ENCODE data around the gene ZNF439. TPM values are rescaled to one million over a fixed set of nuclear protein-coding genes. Genes with fewer than 3 reads are reported as not detected.
"Not testable (repeated sequence)": the region's sequence is repeated elsewhere in the genome, so short reads cannot be mapped to it uniquely, and the experiment has no call there.

Gene ZNF439
- 0.77 and 1.1 TPM in 2 replicates for total RNA-seq

DNA sequence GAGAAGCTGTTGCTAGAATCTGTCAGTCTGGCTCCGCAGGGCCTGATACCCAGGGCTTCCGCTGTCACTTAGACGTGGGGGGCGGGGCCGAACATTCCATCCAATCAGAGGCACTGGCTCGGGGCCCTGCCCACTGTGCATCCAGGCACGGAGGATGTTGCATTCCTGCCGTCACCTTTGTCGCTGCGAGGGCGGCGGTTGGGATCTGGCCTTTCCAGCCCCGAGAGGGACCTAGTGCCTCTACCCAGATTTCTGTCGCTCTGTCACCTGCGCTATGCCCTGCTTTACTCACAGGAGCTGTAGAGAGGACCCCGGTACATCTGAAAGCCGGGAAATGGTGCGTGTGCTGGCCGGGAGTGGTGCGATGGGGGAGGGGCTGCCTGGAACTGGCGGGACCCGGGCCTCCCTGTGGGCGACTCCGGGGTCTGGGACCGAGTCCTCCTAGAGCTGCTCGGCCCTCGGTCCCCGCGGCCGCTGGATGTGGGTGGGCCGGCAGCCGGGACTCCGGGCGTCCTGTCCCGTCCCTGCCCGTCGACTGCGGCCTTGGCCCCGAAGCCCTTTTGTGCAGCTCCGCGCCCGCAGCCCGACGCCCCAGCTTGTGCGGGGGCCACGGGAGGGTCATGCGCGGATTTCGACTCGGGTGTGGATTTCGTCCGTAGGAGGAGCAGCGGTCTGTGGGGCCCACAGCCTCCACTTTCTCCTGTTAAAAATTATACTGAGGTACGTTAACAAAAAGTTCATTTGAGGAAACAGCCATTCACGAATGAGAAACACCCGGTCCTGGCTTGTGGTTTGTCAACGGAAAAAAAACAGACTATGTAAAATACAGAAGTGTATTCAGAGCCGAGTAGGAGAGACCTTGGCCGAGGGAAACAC is at the start of gene ZNF439:
Gene ZNF439 (plus strand): TSS at position 133 of the 876 bp plus-strand sequence. CDS start 142 bp downstream, at position 275.
- peak; percentile 1 to 28 for DNase-seq (ENCODE audit: low read depth in 2 of 2)

DNA sequence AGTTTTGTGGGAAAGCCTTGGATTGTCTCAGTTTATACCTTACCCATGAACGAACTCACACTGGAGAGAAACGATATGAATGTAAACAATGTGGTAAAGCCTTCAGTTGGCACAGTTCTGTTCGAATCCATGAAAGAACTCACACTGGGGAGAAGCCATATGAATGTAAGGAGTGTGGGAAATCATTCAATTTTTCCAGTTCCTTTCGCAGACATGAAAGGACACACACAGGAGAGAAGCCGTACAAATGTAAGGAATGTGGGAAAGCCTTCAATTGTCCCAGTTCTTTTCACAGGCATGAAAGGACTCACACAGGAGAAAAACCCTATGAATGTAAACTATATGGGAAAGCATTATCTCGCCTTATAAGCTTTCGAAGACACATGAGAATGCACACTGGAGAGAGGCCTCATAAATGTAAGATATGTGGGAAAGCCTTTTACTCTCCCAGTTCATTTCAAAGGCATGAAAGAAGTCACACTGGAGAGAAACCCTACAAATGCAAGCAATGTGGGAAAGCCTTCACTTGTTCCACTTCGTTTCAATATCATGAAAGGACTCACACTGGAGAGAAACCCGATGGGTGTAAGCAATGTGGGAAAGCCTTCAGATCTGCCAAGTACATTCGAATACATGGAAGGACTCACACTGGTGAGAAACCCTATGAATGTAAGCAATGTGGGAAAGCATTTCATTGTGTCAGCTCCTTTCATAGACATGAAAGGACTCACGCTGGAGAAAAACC is 42.0 kb upstream of the ZNF439 start:
- no peak for DNase-seq (ENCODE audit: low read depth in 2 of 2)

DNA sequence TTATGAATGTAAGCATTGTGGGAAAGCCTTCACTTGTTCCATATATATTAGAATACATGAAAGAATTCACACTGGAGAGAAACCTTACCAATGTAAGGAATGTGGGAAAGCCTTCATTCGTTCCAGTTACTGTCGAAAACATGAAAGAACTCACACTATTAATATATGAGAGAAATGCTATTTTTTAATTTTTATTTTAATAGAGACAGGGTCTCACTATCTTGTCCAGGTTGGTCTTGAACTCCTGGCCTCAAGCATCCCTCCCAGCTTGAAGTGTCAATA is 41.5 kb upstream of the ZNF439 start:
- no peak for DNase-seq (ENCODE audit: low read depth in 2 of 2)

DNA sequence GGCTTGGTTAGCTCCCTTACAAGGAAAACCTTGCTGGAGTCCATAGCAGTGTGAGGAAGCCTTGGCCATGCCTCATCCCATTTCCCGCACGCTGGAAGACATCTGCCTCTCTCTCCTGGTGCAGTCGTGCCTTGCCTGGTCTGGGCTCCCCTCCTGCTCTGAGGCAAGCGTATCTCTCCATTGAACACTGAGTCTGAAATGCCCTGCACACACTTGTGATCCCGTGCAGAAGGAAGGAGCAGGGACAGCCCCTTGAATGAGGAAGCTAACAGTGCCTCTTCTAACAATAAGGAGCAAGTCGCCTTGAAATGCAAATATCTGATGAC is 34.9 kb upstream of the ZNF439 start:
- no peak for DNase-seq (ENCODE audit: low read depth in 2 of 2)

DNA sequence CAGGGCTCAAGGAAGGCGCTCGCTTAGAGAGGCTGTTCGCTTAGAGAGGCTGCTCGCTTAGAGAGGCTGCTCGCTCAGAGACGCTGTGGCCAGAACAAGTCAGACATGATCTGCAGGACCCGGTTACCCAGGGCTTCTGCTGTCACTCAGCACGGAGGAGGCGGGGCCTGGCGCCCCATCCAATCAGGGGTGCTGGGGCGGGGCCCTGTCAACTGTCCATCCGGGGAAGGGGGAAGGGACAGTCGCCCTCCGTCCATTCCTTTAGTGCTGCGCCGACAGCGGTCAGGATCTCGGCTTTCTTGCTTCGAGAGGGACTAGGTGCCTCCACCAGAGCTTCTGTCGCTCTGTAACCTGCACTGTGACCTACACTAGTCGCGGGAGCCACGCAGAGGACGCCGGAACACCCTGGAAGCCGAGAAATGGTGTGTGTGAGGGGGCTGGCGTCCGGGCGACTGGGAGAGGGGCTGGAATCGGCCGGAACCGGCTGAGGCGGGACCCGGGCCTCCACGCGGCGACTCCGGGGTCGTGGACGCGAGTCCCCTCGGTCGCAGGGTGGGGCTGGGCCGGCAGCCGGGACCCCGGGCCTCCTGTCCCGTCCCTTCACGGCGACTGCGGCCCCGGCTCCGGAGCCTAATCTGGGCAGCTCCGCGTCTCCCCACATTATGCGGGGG is 34.4 kb upstream of the ZNF439 start, which contains the start of gene ZNF440:
Gene ZNF440 (plus strand): TSS at position 245 of the 671 bp plus-strand sequence. CDS start 175 bp downstream, at position 420.
- peak; percentile 80 to 95 for DNase-seq (ENCODE audit: low read depth in 2 of 2)

DNA sequence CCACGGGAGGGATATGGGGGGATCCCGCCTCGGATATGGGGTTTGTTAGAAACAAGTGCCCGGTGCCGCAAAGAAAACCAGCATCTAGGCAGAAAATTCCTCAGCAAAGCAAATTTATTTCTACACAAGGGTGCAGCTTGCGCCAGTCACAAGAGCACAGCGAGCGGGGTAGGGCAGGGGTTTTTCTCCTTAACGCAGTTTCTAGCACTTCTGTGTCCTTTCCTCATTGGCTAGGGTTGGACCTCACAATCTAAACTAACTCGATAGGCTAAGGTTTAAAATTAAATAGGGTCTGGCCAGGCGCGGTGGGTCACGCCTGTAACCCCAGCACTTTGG is 33.9 kb upstream of the ZNF439 start:
- DNase-seq (ENCODE audit: low read depth in 2 of 2): peak in 1 of 2 donors; percentile 45

DNA sequence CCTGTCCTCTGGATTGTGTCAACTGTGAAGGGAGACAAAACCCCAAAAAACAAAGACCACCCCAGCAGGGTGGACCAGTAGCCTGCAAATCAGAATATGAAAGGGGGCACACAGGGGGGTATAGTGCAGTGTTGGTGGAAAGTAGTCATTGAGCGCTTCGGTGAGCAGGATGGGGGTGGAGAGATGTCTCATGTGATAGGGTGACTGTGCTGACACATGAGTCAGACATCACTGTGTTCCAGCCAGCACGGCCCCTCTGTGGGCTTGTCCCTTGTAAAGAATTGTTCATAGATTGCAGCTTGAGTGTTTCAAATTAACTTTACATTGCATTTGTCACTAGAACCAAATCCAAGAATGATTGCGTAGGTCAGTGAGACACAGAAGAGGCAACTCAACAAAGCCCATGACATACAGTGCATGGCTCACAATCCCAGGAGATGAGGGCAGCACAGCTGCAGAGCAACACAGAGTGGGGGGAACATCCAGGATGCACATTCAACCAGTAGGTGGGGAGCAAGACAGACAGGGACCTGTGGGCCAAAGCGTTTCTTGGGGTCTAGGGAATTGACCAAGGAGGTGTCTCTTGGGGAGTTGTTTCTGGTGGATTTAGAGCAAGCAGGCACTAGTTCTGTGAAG is 26.9 kb upstream of the ZNF439 start:
- DNase-seq (ENCODE audit: low read depth in 2 of 2): no peak

DNA sequence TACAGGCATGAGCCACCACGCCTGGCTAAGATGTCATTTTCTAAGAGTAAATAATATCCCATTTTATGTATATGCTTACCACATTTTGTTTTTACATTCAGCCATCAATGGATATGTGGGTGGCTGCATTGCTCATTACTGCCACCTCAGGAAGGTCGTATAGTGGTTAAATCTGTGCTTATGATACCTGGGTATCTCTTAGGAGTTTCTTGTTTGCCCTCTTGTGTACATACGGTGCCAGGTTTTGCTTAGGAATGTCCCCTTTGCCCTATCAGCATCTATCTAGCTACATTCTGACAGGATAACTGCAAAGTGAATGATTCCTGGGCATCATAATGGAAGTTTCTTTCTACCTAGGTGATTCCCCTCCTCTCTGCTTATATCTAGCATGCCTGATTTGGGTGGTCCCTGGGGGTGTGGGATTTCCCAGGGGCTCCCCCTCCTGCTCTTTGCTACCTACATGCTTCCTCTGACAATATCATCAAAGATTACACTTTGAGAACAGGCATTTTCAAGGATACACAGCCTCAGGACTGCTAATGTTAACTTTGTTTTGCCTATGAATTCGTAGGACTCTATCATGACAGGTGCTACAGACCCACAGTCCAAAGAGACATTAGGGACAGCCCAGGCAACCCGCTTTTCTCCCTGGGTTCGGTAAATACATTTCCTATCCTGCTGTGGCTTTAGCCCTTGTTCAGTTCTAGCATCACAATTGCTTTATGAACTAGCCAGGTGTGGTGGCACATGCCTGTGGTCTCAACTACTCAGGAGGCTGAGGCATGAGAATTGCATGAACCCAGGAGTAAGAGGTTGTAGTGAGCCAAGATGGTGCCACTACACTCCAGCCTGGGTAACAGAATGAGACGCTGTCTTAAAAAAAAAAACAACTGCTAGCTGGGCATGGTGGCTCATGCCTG is 19.3 kb upstream of the ZNF439 start:
- DNase-seq (ENCODE audit: low read depth in 2 of 2): not testable (repeated sequence)

DNA sequence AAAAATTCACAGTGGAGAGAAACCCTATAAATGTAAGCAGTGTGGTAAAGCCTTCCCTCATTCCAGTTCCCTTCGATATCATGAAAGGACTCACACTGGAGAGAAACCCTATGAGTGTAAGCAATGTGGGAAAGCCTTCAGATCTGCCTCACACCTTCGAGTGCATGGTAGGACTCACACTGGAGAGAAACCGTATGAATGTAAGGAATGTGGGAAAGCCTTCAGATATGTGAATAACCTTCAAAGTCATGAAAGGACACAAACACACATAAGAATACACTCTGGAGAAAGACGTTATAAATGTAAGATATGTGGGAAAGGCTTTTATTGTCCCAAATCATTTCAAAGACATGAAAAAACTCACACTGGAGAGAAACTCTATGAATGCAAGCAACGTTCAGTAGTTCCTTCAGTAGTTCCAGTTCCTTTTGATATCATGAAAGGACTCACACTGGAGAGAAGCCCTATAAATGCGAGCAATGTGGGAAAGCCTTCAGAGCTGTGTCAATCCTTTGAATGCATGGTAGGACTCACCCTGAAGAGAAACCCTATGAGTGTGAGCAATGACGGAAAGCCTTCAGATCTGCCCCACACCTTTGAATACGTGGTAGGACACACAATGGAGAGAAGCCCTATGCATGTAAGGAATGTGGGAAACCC is 16.1 kb upstream of the ZNF439 start:
- no peak for DNase-seq (ENCODE audit: low read depth in 2 of 2)

DNA sequence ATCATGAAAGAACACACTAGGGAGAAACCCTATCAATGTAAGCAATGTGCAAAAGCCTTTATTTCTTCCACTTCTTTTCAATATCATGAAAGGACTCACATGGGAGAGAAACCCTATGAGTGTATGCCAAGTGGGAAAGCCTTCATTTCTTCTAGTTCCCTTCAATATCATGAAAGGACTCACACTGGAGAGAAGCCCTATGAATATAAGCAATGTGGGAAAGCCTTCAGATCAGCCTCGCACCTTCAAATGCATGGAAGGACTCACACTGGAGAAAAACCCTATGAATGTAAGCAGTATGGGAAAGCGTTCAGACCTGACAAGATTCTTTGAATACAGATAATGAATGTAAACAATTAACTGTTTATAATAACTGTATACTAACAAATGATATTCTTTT is 15.0 kb upstream of the ZNF439 start:
- DNase-seq (ENCODE audit: low read depth in 2 of 2): no peak

DNA sequence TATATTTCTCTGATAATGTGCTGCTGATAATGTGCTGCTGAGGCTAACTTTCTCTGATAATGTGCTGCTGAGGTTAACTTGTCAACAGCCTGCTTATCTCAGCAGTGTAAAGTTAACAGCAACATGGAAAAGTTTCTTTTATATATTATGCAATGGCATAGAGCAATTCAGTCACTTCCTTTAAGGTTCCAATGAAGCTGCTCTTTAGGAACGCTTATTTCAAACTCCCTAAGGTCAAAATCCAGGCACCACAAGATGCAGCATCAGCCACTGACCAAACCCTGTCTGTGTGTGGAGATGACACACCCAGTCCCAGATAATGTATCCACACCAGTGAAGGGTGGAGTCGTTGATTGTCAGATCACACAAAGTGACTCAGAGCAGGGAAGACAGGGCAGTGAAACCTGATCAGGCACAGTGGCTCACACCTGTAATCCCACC is 12.9 kb upstream of the ZNF439 start:
- not testable (repeated sequence) for DNase-seq (ENCODE audit: low read depth in 2 of 2)

DNA sequence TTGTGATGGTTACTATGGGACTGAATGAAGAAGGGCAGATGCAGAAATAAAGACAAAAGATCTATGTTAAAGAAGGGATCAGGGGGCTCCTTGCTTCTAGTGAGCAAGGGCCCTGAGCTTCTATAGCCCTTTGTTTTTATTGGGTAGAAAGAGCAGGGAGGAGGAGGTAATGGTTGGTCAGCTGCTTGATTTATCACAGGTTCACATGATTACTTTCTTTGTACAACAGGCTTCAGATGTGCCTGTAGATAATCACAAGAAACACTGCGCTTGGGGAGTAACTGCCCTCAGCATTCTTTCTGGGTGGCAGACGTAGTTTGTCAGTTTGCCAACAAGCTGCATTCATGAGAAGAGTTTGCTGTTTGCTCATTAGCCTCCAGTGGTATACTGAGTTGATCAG is 4.8 kb upstream of the ZNF439 start:
- no peak for DNase-seq (ENCODE audit: low read depth in 2 of 2)

DNA sequence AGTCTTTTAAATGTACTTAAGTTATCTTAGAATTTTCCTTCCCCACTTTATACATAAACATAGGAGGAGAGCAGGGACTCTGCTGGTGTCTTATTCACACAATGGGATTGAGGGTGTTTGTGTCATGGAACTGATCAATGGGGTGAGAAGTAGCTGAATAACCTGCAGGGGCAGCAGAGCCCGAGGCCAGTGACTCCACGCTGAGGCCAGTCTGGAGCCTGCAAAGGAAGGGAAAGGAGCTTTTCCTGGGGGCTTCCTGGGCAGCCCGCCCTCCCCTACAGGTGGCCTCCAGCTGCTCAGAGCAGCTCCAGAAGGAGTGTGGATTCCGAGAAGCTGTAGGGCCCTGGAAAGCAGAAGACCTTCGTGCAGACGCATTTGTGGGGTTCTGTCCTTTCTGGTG is 911 bp upstream of the ZNF439 start:
- DNase-seq (ENCODE audit: low read depth in 2 of 2): not testable (repeated sequence)

DNA sequence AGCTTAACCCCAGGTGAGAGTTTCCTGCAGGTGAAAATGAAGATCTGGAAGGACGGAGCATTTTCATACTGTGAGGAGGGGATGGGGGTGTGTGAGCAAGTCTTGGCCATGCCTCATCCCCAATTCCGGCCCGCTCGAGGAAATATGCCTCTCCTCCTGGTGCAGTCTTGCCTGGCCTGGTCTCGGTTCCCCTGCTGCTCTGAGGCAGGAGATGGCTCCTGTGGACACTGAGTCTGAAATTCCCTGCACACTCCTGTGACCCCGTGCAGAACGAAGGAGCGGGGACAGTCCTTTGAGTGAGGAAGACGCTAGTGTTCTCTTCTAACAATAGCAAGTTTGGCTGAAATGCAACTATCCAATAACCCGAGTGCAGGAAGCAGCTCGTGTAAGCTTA is 329 bp upstream of the ZNF439 start:
- no peak for DNase-seq (ENCODE audit: low read depth in 2 of 2)

DNA sequence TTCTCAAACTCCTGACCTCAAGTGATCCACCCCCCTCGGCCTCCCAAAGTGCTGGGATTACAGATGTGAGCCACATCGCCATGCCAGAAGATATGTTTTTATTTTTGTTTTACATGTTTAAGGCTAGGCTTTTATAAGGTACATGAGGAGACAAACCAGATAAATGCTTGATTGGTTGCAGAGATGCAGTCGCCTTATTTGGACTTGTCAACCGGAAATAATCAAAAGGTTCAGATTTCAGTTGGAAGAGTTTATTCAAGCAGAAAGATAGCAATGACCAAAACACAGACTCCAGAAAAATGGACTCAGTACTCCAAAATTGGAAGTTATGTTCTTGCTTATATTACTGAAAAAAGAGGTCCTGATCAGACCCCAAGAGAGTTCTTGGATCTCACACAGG is 1.8 kb downstream of the ZNF439 start:
- DNase-seq (ENCODE audit: low read depth in 2 of 2): not testable (repeated sequence)

DNA sequence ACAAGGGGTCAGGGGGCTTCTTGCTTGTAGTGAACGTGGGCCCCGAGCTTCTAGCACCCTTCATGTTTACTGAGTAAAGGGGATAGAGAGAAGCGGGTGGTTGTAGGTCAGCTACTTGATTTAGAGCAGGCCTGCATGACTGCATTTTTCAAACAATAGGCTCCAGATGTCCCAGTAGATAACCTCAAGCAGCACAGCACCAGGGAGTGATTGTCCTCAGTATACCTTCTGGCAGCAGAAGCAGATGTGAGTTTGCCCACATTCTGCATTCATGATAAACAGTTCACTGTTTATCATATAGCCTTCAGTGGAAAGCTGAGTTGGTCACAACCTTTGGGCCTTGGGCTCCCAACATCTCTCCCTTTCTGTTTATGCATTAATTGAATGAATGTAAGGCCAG is 4.8 kb downstream of the ZNF439 start:
- DNase-seq (ENCODE audit: low read depth in 2 of 2): no peak

DNA sequence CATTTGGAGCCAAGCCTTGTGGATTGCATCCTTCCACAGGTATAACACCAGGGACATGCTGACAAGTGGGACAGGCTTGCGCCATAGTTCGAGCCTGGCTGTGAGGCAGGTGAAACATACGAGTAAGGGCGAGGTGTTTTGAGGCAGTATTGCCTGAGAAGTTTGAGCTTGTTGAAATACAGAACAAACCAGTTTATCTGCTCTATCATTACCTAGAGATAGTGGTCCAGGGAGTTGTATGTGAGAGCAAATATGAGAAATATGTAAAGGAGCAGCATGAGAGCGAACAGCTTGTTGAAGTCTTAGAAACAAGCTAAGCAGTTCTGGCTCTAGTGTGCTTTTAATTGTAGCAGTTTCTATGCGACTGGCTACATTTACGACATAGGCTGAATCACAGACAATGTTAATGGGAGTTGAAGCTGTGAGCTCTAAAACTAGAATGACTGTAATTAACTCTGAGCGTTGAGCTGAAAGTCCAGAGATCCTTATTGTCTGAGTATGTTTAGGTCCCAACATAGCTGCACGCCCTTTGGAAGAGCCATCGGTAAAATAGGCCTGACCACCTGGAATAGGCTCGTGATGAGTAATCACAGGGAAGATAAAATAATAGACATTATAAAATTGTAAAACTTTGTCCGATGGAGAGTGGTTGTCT is 8.2 kb downstream of the ZNF439 start:
- DNase-seq (ENCODE audit: low read depth in 2 of 2): no peak

DNA sequence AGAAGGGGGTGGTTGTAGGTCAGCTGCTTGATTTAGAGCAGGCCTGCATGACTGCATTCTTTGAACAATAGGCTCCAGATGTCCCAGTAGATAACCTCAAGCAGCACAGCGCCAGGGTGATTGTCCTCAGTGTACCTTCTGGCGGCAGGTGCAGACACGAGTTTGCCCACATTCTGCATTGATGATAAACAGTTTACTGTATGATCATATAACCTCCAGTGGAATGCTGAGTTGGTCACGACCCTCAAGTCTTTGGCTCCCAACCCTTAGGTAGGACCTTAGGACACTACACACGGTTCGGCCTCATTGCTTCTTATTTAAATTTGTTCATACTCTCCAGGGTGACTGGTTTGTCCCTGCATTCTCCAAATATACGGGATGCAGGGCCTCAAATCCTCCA is 12.2 kb downstream of the ZNF439 start:
- DNase-seq (ENCODE audit: low read depth in 2 of 2): no peak

DNA sequence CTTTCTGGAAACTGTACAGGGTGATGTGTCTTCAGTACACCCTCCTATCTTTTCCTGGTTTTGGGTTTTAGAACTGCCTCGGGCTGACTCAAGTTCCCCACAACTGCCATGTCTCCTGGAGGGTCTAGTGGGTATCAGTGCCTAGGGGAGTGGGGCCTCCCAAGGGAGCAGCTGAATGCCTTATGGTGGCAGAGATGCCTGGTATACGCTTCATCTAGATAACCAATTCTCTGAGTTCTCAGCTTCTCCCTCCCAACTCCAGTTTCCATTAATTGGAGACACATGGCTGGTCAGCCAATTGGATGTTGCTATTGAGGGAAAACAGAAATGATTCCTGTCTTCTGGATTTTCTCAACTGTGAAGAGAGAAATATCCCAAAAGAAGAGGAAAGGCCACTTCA is 12.8 kb downstream of the ZNF439 start:
- no peak for DNase-seq (ENCODE audit: low read depth in 2 of 2)

DNA sequence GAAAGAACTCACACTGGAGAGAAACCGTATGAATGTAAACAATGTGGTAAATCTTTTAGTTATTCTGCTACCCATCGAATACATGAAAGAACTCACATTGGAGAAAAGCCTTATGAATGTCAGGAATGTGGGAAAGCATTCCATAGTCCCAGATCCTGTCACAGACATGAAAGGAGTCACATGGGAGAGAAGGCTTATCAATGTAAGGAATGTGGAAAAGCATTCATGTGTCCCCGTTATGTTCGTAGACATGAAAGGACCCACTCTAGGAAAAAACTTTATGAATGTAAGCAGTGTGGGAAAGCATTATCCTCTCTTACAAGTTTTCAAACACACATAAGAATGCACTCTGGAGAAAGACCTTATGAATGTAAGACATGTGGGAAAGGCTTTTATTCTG is 19.2 kb downstream of the ZNF439 start:
- not testable (repeated sequence) for DNase-seq (ENCODE audit: low read depth in 2 of 2)
